ENCODE results near the gene PDCD4.

PDCD4 gene

GRCh38 chr10:110923856-110924493, 52.2 kb downstream of the PDCD4 start:
- TF ChIP-seq JUND (IDR thresholded peaks at IDR 0.05; ENCODE audit: low read depth), result no peak
- no peak for DNase-seq (ENCODE audit: low read depth in 1 of 2, low spot score in 1 of 2)
- in situ Hi-C loops (cut with HindIII; ENCODE audit: low pct_unique_long_range_greater_than_20kb, low sequenced_read_pairs), result no loop called here

- no peak for DNase-seq (ENCODE audit: low read depth in 1 of 2, low spot score in 1 of 2)
- in situ Hi-C loops (cut with HindIII; ENCODE audit: low pct_unique_long_range_greater_than_20kb, low sequenced_read_pairs), result no loop called here
- no peak for TF ChIP-seq JUND (IDR thresholded peaks at IDR 0.05; ENCODE audit: low read depth)
Measured at GRCh38 chr10:110927461-110927860, 55.7 kb downstream of the PDCD4 start.

- in situ Hi-C loops (cut with HindIII; ENCODE audit: low pct_unique_long_range_greater_than_20kb, low sequenced_read_pairs), result no loop called here
- no peak for TF ChIP-seq JUND (IDR thresholded peaks at IDR 0.05; ENCODE audit: low read depth)
- DNase-seq (ENCODE audit: low read depth in 1 of 2, low spot score in 1 of 2), result no peak
Measured at GRCh38 chr10:110931769-110932381, 60.1 kb downstream of the PDCD4 start.

DNA sequence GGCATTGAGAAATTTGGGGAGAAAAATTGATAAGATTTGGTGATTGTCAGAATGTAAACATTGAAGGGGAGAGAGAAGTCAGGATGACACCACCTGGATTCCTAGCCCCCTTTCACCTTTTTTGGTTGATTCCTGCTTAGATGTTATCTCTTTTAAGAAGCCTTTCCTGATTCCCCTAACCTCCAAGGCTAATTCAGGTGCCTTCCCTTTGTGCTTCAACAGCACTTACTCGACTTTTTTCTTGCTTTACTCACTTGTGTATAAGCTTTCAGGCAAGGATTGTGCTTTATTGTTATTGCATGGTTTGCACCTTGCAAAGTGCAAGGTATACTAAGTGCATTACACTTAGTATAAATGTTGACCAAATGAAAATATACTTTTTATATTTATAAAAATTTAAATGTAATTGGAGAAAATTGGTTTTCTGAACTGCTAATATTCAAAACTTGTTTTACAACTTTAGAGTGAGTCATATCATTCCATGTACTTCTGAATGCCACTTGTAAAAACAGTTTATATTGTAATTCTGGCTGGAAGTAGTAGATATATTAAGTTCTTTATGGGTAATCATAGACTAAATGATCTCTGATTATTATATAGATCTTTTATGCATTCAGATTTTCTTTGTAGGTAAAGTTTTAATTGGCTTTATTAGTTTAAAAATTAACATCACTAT, 60.9 kb downstream of the PDCD4 start:
- no peak for DNase-seq (ENCODE audit: low read depth in 1 of 2, low spot score in 1 of 2)
- TF ChIP-seq JUND (IDR thresholded peaks at IDR 0.05; ENCODE audit: low read depth), result no peak
- in situ Hi-C loops (cut with HindIII; ENCODE audit: low pct_unique_long_range_greater_than_20kb, low sequenced_read_pairs), result no loop called here

GRCh38 chr10:110936757-110937156, 65.0 kb downstream of the PDCD4 start:
- no peak for DNase-seq (ENCODE audit: low read depth in 1 of 2, low spot score in 1 of 2)
- in situ Hi-C loops (cut with HindIII; ENCODE audit: low pct_unique_long_range_greater_than_20kb, low sequenced_read_pairs), result no loop called here
- no peak for TF ChIP-seq JUND (IDR thresholded peaks at IDR 0.05; ENCODE audit: low read depth)

- in situ Hi-C loops (cut with HindIII; ENCODE audit: low pct_unique_long_range_greater_than_20kb, low sequenced_read_pairs), result no loop called here
- no peak for TF ChIP-seq JUND (IDR thresholded peaks at IDR 0.05; ENCODE audit: low read depth)
- DNase-seq (ENCODE audit: low read depth in 1 of 2, low spot score in 1 of 2), result no peak
Measured at GRCh38 chr10:110939419-110939818, 67.7 kb downstream of the PDCD4 start.

DNA sequence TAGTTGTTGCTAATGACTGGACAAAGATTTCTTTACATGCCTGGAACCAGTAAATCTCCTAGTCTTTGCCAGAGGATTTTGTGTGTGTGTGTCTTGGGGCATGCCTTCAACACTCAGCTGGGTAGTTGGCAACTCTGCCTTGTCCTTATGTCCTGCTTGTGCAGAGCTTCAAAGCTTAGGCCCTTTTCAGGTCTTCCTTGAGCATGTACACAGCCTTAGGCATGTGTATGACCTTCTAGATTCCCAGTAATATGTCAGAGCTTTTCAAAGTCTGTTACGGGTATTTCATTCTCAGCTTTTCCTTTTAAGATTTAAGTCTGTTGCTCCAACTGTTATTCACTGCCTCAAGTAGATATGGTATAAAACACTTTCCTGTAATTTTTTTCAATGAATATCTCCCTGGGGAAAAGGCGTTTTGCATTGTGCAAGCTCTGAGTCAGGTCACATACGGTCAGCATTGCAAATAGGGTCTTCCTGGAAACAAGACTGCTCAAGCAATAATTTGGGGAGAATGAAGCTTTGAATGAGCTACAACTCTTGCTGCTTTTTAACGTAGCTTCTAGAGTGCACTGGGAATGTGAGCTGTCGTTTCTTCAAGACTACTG, 73.2 kb downstream of the PDCD4 start:
- in situ Hi-C loops (cut with HindIII; ENCODE audit: low pct_unique_long_range_greater_than_20kb, low sequenced_read_pairs), result no loop called here
- TF ChIP-seq JUND (IDR thresholded peaks at IDR 0.05; ENCODE audit: low read depth), result no peak
- DNase-seq (ENCODE audit: low read depth in 1 of 2, low spot score in 1 of 2), result peak in 1 of 2 experiments; percentile 33

GRCh38 chr10:110946496-110946895, 74.8 kb downstream of the PDCD4 start:
- no peak for TF ChIP-seq JUND (IDR thresholded peaks at IDR 0.05; ENCODE audit: low read depth)
- no peak for DNase-seq (ENCODE audit: low read depth in 1 of 2, low spot score in 1 of 2)
- in situ Hi-C loops (cut with HindIII; ENCODE audit: low pct_unique_long_range_greater_than_20kb, low sequenced_read_pairs), result no loop called here

DNA sequence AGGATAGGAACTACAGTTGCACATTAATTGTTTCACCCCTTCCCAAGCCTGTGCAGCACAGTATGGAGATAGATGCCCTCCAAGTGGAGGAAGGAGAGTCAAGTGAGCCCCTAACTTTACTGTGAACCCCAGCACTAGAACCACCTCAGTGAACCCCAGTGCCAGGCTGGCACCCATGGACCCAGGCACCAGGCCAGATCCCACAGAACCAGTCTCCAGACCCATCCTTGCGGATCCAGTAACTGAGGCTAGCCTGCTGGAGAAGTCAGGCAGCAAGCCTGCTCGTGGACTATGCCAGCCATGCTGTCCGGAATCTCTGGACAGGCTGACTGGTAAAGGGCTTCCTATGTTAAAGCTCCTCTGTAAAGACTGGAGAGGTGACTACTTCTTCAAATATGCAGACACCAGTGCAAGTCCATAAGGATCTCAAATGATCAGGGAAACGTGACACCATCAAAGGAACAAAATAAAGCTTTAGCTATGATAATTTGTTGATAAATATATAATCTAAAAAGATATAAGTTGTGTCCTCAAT, 75.4 kb downstream of the PDCD4 start:
- no peak for TF ChIP-seq JUND (IDR thresholded peaks at IDR 0.05; ENCODE audit: low read depth)
- DNase-seq (ENCODE audit: low read depth in 1 of 2, low spot score in 1 of 2), result no peak
- in situ Hi-C loops (cut with HindIII; ENCODE audit: low pct_unique_long_range_greater_than_20kb, low sequenced_read_pairs), result no loop called here
